NCI-H2107 treated with DMSO at 0.1 percent for 48 hours (cell line): Measurements from ENCODE around the gene SEC22A.

Experiments
- DNase-seq: peaks from one replicate; lab custom pipeline; 2025; ENCODE audit not compliant: unreplicated experiment; lab: John Stamatoyannopoulos, UW

Gene SEC22A

DNA sequence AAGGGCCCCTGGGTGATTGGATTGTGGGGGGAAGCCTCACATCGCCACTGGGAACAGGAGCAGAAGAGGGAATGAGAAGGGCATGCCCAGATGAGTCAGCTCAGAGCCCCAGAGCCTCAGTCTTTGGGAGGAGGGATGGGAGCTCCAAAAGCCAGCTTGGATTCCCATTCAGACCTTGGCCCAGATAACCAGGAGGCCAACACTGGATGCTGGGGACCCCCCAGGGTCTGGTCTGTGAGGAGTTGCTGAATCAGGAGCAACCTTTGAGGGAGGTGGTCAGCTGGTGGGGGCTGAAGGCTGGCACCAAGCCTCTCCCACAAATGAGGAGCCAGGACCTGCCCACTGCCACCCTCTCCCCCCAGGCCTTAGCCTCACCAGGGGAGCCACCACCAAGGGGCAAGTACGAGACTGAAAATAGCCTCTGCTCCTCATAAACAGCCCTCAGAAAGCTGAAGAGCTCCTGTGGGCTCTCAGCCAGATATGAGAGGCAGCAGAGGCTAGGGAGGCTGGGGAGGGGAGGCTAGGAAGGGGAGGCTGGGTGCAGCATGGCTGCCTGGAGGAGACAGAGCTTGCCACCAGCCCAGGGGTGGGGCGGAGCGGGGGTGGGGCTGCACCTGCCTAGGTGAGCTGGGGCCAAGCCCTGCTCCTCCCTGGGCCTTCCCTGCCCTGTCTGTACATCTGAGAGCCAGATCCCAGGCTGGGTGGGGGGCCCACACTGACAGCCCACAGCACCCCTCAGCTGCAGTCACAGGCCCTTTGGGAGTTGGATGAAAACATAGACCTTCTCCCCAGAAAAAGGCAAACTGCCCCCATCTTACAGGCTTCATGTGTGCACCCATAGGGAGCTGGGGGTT, 99.8 kb downstream of the SEC22A start:
- DNase-seq = no peak

DNA sequence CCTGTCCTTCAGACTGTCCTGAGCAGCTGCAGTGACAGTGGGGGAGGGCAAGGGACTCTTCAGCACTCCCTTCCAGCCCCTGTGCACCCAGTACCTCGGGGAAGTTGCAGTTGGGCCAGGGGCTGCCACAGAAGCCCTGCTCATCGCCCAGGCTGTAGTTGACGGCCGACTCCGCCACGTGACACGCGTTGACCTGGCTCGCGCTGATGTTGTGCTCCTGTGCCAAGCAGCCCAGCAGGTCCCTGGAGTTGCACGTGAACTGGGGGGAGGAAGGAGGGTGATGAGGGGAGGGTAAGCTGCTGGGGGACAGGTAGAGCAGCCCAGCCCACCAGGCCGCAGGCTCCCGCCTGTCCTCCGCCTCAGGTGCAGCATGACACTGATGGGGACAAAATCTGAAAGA, 101.2 kb downstream of the SEC22A start:
- no peak for DNase-seq

DNA sequence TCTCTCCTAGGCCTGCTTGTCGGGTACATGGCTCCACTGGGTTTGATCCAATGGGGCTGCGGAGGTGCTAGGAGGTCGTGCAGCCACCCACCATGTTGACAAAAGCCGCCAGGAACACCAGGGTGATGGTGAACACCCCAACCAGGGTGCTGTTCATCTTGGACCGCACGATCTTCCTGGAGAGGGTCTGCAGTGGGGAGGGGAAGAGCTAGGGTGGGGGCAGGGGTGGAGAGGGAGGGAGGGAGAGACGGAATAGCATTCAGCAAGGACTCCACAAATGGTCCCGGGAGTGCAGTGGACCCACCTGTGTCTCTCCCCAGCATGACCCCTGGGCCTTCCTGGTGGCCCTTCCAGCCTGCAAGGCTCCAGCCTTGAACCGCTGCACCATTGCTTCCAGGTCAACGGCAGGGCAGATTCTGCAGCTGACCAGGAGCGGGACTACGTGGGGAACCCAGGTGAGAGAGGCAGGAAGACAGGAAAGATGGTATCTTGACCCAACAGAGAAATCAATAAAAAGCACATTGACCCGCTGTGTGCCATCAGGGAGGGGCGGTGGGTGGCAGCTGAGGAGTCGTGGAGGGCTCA, 102.3 kb downstream of the SEC22A start:
- DNase-seq = no peak

DNA sequence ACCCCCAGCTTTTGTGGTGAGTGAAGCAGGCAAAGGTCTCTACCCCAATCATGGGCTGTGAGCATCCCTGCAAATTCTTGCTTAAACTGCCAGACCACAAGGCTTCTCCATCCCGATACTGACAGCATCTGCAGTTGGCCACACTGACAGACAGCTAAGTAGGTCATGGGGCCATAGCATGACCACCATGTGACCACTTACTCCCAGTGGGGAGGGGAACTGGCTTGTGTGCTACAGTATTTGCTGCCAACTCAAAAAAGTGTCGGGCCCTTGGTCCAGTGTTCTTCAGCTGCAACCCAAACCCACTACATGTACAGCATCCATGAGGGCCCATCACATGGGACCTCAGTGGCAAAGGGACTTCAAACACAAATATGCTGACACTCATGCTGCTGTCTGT, 103.4 kb downstream of the SEC22A start:
- no peak for DNase-seq

DNA sequence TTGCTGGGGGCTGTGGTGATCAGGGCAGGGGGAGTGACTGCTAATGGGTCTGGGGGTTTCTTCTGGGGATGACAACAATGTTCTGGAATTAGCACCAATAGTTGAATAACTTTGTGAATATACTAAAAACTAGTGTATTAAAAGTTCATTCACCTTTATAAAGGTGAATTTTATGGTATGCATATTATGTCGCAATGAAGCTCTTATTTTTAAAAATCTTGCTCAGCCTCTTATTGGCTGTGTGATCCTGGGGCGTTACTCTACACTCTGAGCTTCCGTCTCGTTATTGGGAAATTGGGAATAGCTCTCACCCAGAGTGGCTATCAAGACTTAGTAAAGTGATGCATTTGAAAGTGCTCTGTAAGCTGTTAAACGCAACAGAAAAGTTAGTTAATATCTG, 105.3 kb downstream of the SEC22A start:
- no peak for DNase-seq

DNA sequence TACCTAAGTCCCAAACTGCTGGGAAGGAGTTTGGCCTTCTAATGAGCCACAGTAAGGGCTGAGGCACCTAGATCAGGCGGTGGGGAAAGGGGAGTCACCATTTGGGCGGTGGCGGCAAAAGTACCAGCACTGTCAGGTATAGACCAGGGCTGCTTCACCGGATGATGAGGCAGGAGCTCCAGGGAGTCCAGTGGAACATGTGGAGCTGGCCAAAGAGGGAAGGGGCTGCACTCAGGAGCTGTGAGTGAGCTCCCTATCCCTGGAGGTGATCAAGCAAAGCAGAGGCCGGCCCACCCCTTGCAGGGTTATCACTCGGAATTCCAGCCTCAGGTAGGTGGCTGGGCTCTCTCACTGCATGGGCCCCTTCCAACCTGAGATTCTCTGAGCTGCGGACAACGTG, 108.4 kb downstream of the SEC22A start:
- no peak for DNase-seq

DNA sequence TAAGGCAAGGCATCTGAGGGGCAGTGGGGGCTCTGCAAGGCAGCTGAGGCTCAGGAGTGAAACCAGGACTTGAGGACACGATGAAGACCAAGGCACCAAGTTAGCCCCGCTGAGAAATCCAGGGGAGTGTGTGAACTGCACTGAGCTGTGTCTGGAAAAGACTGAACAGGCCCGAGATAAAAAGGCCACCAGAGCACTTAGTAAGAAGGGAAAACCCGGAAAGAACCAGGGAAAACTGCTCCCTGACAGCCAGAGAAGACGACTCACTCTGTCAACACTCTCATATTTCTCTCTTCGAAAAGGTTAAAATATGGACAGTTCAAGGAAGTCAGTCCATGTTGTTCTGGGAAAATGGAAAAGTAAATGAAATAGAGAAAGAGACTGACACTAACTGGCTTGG, 109.0 kb downstream of the SEC22A start:
- DNase-seq = no peak

DNA sequence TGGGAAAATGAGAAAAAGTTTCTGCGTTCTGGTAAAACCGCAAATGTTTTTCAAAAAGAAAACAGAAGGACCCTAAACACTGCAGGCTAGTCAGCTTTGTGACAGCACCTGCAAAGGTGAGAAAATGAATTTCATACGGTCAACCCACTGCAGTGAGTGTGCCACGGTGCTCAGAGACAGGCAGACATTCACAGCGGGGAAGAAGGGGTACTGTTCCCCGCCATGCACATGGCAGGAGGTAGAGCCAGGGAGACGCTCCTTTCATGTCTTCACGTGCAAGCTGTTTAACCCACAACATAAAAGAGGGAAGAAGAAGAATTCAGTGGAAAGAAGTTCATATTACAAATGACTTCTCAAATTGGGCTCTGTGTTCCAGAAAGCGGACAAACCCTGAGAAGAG, 109.5 kb downstream of the SEC22A start:
- peak; percentile 5 for DNase-seq

DNA sequence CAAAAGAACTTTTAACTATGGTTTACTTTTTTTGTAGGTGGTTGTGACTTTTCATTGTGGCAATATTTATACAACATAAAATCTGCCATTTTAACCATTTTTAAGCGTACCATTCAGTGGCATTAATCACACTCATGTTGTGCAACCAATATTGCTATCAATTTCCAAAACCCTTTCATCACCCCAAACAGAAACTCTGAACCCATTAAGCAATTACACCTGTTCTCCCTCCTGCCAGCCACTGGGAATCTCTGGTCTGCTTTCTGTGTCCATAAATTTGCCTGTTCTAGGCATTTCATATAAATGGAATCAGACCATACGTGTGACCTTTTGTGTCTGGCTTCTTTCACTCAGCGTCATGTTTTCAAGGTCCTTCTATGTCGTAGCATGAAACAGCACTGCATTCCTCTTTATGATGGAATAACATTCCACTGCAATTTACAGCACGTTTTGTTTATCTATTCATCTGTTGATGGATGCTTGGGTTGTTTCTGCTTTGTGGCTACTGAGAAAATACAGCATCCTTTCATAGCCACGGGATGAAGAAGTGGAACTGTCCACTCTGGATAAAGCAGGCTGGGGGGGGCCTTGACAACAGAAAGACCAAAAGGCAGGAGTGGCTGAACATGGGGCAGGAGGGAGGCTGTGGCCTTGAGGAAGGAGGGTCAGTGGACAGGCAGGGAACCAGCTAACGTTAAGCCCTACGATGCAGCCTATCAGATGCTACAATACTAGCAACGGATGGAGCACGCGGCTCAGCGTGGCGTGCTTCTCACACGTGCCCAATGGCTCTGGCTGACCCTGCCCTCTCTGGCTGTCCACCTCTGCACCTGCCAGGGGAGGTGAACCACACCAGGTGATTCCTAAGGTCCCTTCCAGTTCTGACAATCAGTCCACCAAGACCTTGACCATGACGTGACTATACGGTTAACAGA, 110.9 kb downstream of the SEC22A start:
- DNase-seq = peak; percentile 9

DNA sequence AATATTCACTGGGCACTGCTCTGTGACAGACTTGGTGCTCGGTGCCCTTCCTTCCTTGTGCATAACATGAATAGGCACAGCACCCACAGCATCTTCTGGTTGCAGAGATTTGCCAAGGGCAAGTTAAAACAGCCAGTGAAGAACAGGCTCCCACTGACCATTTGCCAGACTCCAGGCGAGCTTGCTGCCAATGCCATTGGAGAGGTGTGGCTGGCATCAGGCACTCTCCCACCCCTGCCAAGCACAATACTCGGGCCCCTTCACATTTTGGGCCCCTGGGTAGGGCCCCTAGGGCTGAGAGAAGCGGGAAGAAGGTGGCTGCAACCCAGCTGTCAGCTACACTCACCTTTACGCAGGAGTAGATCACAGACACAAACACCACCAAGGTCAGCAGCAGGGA, 112.1 kb downstream of the SEC22A start:
- no peak for DNase-seq

DNA sequence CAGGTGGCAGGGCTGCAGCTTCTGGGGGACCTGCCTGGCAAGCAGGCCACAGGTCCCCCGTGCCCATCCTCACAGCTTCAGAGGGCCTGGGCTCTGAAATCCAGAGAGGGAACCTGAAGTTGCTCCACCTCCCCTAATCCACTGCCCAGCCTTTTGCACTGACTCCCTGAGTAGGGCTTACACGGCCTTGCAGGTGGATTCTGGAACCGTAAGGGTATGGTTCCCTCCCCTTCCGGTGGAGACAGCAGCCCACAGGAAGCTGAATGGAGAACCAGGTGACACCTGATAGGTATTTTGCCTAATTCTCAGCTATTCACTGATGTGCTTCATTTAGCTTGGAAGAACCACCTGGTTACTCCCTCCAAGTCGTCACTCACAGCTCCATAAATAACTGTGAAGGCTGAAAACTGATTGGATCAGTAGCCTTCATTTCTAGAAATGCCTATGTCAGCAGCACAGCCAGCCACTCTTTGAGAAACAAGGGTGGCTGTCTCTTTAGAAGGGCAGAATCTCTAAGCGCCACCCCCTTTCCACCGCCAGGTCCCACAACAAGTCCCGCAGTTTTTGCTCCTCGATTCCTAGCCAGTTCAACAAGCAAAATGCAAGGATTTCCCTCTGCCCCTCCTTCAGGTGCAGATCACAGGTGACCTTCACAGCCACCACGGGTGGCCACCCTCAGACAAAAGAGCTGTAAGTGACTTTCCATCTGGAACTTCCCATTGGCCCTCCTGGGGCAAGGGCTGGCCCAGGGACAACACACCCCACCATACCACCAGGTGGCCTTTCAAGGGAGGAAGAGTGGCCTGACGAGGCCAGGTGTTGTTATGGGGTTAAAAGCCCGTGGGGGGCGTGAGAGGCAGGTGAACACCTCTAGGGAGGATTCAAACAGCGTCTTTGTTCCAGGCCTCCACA, 112.9 kb downstream of the SEC22A start:
- DNase-seq = peak; percentile 98

DNA sequence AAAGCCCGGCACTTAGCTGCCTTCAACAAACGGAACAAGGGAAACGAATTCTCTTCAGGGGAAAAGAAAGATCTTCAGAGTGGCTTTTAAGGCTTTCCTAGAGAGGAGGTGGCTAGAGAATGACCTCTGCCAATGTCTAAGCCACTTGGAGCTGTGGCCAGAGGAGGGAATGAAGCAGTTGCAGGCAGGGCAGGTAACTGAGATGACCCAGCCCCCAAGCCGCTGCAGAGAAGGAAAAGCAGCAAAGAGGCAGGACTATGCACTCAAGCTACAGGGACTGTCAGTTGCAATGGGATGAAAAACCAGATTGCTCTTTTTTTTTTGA, 113.5 kb downstream of the SEC22A start:
- no peak for DNase-seq

DNA sequence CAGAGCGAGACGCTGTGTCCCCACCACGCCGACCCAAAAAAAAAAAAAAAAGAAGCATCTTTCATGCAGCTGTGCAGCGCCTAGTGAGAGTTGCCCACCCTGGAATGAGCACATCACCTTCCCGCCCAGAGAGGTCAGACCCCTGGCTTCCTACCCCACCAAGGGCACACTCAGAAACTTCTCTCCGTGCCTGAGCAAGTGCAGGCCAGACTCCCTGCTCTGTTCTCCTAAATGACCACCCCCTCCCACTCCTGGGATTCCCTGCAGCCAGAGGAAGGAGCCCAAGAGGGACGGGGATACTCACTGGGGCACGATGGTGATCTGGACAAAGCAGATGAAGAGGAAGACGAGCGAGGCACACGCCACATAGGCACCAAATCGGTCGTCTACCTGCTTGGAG, 116.0 kb downstream of the SEC22A start:
- no peak for DNase-seq

DNA sequence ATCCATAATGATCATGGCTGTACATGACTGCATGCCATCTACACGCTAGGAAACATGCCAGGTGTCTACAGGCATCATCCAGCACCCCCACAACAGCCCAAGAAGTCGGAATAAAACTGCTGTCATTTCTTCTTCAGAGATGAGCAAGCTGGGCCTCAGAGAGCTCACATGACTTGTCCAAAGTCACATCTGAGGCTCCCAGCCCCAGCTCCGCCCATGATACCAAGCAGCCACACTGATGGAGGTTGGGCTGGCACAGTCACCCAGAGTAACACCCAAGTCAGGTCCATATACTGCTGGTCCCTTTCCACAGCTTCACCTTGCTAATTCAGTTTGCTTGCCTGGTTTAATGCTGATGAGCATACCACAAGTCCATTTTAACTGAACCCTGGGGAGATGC, 116.6 kb downstream of the SEC22A start:
- DNase-seq = no peak

DNA sequence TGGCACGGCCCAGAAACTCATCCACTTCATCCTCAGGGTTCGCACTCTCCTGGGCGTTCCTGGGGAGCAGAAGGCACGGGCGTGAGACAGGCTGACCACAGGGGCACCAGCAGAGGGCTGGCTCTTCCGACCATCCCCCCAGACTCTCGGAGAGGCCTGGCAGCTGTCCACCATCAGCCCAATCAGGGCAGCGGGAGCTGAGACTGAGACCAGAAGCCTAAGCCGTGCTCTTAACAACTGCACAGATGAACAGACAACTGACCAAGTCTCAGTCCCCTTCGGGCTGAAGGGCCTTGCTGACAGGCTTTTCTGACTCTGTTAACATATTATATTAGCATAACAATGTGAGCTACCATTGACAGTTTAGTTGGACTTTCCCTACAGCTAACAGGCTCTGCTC, 118.0 kb downstream of the SEC22A start:
- no peak for DNase-seq

DNA sequence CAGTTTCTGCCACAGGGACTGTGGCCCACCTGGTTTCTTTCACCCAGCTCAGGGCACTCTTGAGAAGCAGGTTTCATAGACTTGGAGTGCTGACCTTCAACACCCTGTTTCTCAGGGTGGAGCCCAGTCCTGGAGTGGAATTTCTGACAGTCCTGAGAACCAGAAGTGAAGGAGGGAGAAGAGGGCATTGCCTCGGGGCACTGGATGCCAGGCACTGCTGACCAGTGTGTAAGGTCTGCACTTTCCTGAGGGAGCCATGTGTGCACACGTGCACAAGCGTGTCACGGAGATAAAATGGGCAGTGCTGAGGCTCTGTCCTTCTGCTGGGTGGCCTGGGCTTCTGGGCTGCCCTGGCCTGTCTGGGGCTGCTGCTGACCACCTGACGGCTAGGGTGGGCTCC, 118.5 kb downstream of the SEC22A start:
- no peak for DNase-seq

DNA sequence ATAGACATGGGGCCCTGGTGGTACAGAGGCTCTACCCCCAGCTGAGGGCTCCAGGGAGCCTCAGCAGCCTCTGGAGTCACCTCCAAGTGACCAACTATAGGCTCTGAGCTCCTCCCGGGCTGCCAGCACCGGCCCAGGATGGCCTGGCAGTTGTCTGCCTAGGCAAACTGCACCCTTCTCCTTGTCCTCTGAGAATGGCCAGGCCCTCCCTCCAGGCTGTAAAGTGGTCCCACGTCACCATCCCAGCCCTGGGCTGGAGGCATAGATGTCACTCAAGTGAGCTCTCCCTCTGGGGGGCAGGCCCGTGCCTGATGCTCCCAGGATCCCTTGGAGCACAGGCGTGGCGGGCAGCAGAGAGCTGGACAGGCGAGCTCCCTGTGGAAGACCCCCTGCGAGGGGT, 120.1 kb downstream of the SEC22A start:
- no peak for DNase-seq

DNA sequence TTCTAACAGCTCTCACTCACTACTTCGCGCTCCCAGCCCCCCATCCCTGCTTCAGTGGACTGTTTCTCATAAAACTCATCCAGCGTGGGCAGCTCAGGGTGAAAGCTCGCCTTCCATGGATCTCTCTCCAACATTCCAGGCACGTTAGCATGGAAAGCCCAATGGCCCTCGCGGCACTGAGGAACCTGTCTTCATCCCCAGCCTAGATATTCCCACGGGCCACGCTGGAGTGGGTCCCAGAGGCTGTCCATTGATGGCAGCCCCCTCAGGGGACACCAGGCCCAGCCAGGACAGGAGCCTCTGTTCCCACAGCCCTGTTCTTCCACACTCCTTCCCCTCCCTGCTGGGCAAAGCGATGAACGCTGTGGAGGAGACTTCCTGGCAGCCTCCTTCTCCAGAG, 121.1 kb downstream of the SEC22A start:
- no peak for DNase-seq
